Stimulated activated CD8-positive, alpha-beta memory T cell treated with anti-CD3 and anti-CD28 coated beads, Interleukin-2, amount 100 ng/mL, for 1 hour (primary cell): ENCODE measurements around the gene SLC35D2.

Experiments
- DNase-seq, 2 donors: peaks; one replicate each; pipeline ENCODE4 v3.0.0-alpha.2; 2020; ENCODE audit warnings: low read depth in 2 of 2

Gene SLC35D2

GRCh38 chr9:96383165-96383942, at the start of gene SLC35D2:
Gene SLC35D2, minus strand, starts transcription at chr9:96383711. Its CDS starts 77 bp downstream, at chr9:96383634.
- peak in 1 of 2 donors; percentile 4 for DNase-seq

- no peak for DNase-seq
Observed at GRCh38 chr9:96430377-96430776, 46.9 kb upstream of the SLC35D2 start.

GRCh38 chr9:96429732-96430131, 46.2 kb upstream of the SLC35D2 start:
- DNase-seq: no peak

- DNase-seq: no peak
Observed at GRCh38 chr9:96425500-96426169, 42.1 kb upstream of the SLC35D2 start.

GRCh38 chr9:96423985-96424336, 40.5 kb upstream of the SLC35D2 start:
- DNase-seq: no peak

GRCh38 chr9:96423322-96423984, 39.9 kb upstream of the SLC35D2 start:
- DNase-seq: no peak

GRCh38 chr9:96420468-96421219, 37.1 kb upstream of the SLC35D2 start:
- no peak for DNase-seq

- no peak for DNase-seq
Observed at GRCh38 chr9:96419691-96419969, 36.1 kb upstream of the SLC35D2 start.

- DNase-seq: peak in 1 of 2 donors; percentile 30
Observed at GRCh38 chr9:96418920-96419690, 35.6 kb upstream of the SLC35D2 start.

- peak; percentile 80 to 84 for DNase-seq
Observed at GRCh38 chr9:96418083-96418919, 34.8 kb upstream of the SLC35D2 start, which contains the start of gene ZNF367. Gene ZNF367, minus strand, starts transcription at chr9:96418370. Its CDS starts 338 bp downstream, at chr9:96418032.

GRCh38 chr9:96417661-96418082, 34.2 kb upstream of the SLC35D2 start:
- no peak for DNase-seq

- DNase-seq: peak; percentile 88 to 89
Observed at GRCh38 chr9:96417051-96417586, 33.6 kb upstream of the SLC35D2 start.

GRCh38 chr9:96413302-96414221, 30.1 kb upstream of the SLC35D2 start:
- no peak for DNase-seq

- no peak for DNase-seq
Observed at GRCh38 chr9:96412174-96412913, 28.8 kb upstream of the SLC35D2 start.

- no peak for DNase-seq
Observed at GRCh38 chr9:96411129-96411838, 27.8 kb upstream of the SLC35D2 start.

GRCh38 chr9:96408409-96409280, 25.1 kb upstream of the SLC35D2 start:
- no peak for DNase-seq
